Mucosa of rectum (tissue), 2 donors: ENCODE data around the gene HTATIP2.
"Not testable (repeated sequence)": the region's sequence is repeated elsewhere in the genome, so short reads cannot be mapped to it uniquely, and the experiment has no call there.

Experiments used
- H3K27ac ChIP-seq, 2 donors: one replicate each; pipeline ENCODE4 v1.7.0; 2013; ENCODE audit warnings: inconsistent platforms in 2 of 2, low read depth in 2 of 2, low read length in 2 of 2
- H3K27me3 ChIP-seq, 2 donors: one replicate each; pipeline ENCODE4 v1.7.0; 2013; ENCODE audit warnings: low read length in 2 of 2; ENCODE audit not compliant: control insufficient read depth in 2 of 2, insufficient read depth in 2 of 2
- H3K36me3 ChIP-seq, 2 donors: one replicate each; pipeline ENCODE4 v1.7.0; 2013; ENCODE audit warnings: low read length in 2 of 2; ENCODE audit not compliant: control insufficient read depth in 2 of 2, insufficient read depth in 2 of 2
- H3K4me1 ChIP-seq, 2 donors: one replicate each; pipeline ENCODE4 v1.7.0; 2013; ENCODE audit warnings: low read length in 2 of 2, mild to moderate bottlenecking in 1 of 2; ENCODE audit not compliant: control insufficient read depth in 2 of 2, insufficient read depth in 2 of 2
- H3K4me3 ChIP-seq, 2 donors: one replicate each; pipeline ENCODE4 v1.7.0; 2013; ENCODE audit warnings: low read length in 2 of 2
- H3K9ac ChIP-seq, 2 donors: one replicate each; pipeline ENCODE4 v1.7.0; 2013; ENCODE audit warnings: low read length in 2 of 2, low read depth in 1 of 2, mild to moderate bottlenecking in 1 of 2
- H3K9me3 ChIP-seq, 2 donors: one replicate each; pipeline ENCODE4 v1.7.0; 2013; ENCODE audit warnings: low read length in 2 of 2; ENCODE audit not compliant: control insufficient read depth in 2 of 2
- donor health status: healthy.
- donor health status: Normal muscosa, but diverticular disease.

The HTATIP2 gene

GRCh38 chr11:20353829-20354434, 9.6 kb upstream of the HTATIP2 start:
- Histone ChIP-seq H3K36me3 (no peaks in the 10 kb centered on the region), H3K27ac (no peak overlapping the region), H3K27me3 (no peaks in the 10 kb centered on the region), H3K9me3 (no peaks in the 10 kb centered on the region), H3K9ac (no peak overlapping the region), H3K4me1 (peaks cover 0 to 10% of the 10 kb centered on the region in 2 donors), H3K4me3 (no peak overlapping the region)

- Histone ChIP-seq H3K4me3 (no peak overlapping the region), H3K27ac (no peak overlapping the region), H3K4me1 (peaks cover 0 to 11% of the 10 kb centered on the region in 2 donors), H3K27me3 (no peaks in the 10 kb centered on the region), H3K36me3 (no peaks in the 10 kb centered on the region), H3K9me3 (no peaks in the 10 kb centered on the region), H3K9ac (no peak overlapping the region)
These were observed 8.0 kb upstream of the HTATIP2 start for GRCh38 chr11:20355221-20356219.

DNA sequence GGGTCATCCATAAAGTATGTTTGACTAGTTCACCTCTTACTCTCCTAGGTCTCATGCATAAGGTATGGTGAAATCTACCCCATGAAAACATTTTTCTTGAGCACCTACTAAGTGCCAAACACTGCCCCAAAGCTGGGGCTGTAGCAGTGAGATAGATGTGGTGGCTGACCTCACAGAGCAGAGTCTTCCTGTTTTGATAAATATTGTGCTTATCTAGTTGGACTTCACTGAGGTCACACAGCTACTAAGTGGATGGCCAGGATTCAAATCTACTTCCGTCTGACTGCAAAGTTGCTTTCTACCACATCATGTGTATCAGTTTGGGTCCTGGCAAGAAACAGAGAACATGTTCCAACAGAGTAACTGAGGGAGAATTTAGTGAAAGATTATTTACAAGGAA, 6.4 kb upstream of the HTATIP2 start:
- H3K4me1 ChIP-seq, result peaks cover 0 to 8% of the 10 kb centered on the region in 2 donors
- no peaks in the 10 kb centered on the region for H3K36me3 ChIP-seq
- no peaks in the 10 kb centered on the region for H3K27me3 ChIP-seq
- no peaks in the 10 kb centered on the region for H3K9me3 ChIP-seq
- no peak overlapping the region for H3K9ac ChIP-seq
- H3K27ac ChIP-seq, result no peak overlapping the region
- no peak overlapping the region for H3K4me3 ChIP-seq

DNA sequence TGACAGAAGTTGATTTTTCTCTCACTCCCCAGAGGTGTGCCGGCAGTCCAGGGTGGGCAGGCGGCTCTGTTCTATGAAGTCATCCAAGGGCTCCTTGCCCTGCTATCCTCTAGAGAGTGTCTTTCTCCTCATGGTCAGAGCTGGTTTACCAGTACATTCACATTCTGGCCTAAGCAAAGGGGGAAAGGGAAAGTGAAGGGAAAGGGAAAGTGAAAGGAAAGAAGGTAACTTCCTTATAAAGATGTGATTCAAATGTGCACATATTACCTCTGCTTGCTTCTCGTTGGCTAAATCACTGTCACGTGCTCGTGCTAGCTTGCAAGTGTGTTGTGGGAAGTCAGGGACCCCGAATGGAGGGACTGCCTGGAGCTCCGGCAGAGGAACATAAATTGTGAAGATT, 2.9 kb upstream of the HTATIP2 start:
- Histone ChIP-seq H3K27ac (no peak overlapping the region), H3K36me3 (no peaks in the 10 kb centered on the region), H3K9me3 (no peaks in the 10 kb centered on the region), H3K27me3 (no peaks in the 10 kb centered on the region), H3K4me3 (peak overlapping the region; percentile 24 to 34), H3K4me1 (peaks cover 2 to 18% of the 10 kb centered on the region in 2 donors), H3K9ac (no peak overlapping the region)

DNA sequence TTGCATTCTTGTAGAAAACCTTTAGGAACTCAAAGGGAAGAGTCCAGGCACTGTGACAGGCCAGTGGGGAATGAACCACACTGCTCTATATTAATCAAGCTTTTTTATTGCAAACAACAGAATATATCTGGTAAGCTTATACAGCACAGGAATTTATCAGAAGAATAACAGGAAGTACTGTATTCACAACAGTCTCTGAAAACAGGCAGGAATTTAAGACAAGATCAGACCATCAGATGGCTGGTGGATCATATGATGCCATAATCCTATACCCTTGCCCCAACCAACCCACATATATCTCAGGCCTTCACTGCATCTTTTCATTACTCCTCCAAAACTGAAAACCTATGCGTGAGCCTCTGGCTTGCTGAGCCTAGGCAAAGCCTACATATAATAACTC, 1.0 kb upstream of the HTATIP2 start:
- Histone ChIP-seq H3K9ac (no peak overlapping the region), H3K4me3 (no peak overlapping the region), H3K9me3 (no peaks in the 10 kb centered on the region), H3K36me3 (no peaks in the 10 kb centered on the region), H3K4me1 (peaks cover 2 to 24% of the 10 kb centered on the region in 2 donors), H3K27ac (no peak overlapping the region), H3K27me3 (no peaks in the 10 kb centered on the region)

DNA sequence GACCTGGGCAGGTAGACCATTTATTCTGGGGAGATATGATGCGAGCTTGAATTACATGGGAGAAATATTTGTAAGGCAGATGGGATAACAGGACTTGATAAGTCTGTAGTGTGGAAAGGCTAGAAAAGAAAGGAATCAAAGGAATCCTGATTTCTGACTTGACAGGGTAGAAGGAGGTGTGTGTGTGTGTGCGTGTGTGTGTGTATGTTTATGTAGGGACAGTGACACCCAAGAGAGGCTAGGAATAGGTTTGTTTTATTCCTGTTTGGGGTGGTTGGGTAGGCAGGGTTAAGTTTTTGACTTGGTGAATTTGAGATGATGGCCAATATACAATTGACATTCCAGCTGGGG, 390 bp upstream of the HTATIP2 start:
- Histone ChIP-seq H3K4me1 (peaks cover 2 to 24% of the 10 kb centered on the region in 2 donors), H3K9me3 (no peaks in the 10 kb centered on the region), H3K36me3 (peaks cover 0 to under 1% of the 10 kb centered on the region in 2 donors), H3K27me3 (no peaks in the 10 kb centered on the region), H3K4me3 (peak overlapping the region; percentile 73 to 88), H3K9ac (peak overlapping the region; percentile 83 to 97), H3K27ac (peak overlapping the region; percentile 91 to 92)

DNA sequence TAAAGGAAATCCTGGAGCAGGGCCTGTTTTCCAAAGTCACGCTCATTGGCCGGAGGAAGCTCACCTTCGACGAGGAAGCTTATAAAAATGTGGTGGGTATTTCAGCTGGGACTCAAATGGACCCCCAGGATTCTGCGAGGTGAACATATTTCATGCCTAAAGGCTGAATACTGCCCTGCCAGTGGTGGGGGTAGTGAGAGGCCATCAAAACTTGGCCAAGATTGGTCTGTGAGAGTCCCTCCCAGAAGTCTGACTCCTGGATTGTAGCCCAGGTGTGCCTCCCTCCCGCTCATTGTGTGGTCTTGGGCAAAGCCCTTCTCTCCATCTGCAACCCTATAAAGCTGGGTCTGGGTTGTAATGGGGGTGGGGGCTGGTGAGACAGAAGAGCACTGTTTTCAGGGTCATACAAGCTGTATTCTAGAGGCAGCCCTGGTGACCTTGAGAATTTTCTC, 853 bp downstream of the HTATIP2 start:
- H3K9me3 ChIP-seq, result no peaks in the 10 kb centered on the region
- peak overlapping the region; percentile 91 to 92 for H3K27ac ChIP-seq
- H3K4me3 ChIP-seq, result peak overlapping the region; percentile 73 to 88
- peak overlapping the region; percentile 83 to 97 for H3K9ac ChIP-seq
- peaks cover 2 to 24% of the 10 kb centered on the region in 2 donors for H3K4me1 ChIP-seq
- H3K27me3 ChIP-seq, result no peaks in the 10 kb centered on the region
- H3K36me3 ChIP-seq, result peaks cover 2 to 8% of the 10 kb centered on the region in 2 donors

DNA sequence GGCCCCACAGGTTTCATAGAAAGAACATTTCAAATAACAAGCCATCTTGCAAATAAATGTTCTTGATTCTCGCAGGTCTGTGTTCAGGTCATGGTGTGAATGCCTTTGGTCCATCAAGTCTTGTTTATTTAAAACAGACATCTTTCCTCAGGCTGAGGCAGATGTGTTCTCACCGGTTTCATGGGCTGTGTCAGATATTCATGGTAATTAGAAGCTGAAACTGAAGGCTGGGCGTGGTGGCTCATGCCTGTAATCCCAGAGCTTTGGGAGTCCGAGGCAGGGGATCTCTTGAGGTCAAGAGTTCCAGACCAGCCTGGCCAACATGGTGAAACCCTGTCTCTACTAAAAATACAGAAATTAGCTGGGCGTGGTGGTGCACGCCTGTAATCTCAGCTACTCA, 2.0 kb downstream of the HTATIP2 start:
- H3K27me3 ChIP-seq, H3K9me3 ChIP-seq, H3K9ac ChIP-seq, H3K27ac ChIP-seq, H3K4me3 ChIP-seq: not testable (repeated sequence)
- Histone ChIP-seq H3K36me3 (peaks cover 5 to 14% of the 10 kb centered on the region in 2 donors), H3K4me1 (peaks cover 2 to 23% of the 10 kb centered on the region in 2 donors)

- Histone ChIP-seq H3K27ac (peak overlapping the region; percentile 50 to 57), H3K4me1 (peaks cover 2 to 21% of the 10 kb centered on the region in 2 donors), H3K9me3 (no peaks in the 10 kb centered on the region), H3K9ac (no peak overlapping the region), H3K27me3 (no peaks in the 10 kb centered on the region), H3K4me3 (no peak overlapping the region), H3K36me3 (peaks cover 5 to 14% of the 10 kb centered on the region in 2 donors)
These were observed 3.9 kb downstream of the HTATIP2 start for GRCh38 chr11:20367313-20367948.

GRCh38 chr11:20368438-20368837, 4.9 kb downstream of the HTATIP2 start:
- Histone ChIP-seq H3K4me3 (no peak overlapping the region), H3K27me3 (no peaks in the 10 kb centered on the region), H3K36me3 (peaks cover 5 to 16% of the 10 kb centered on the region in 2 donors), H3K9me3 (no peaks in the 10 kb centered on the region), H3K27ac (no peak overlapping the region), H3K9ac (no peak overlapping the region), H3K4me1 (peaks cover under 1 to 18% of the 10 kb centered on the region in 2 donors)
